HFF-Myc (cell line): ENCODE measurements around the gene FAM181A.

ENCODE experiments used
- DNase-seq: peaks from one replicate; pipeline ENCODE4 v3.0.0-alpha.2; 2011; ENCODE audit warnings: low read depth; ENCODE audit errors: extremely low read depth
- H3K4me3 ChIP-seq: replicated peaks from 2 replicates; pipeline ENCODE4 v1.5.1; 2011; ENCODE audit warnings: low read depth, mild to moderate bottlenecking, control low read depth, low read length
- CTCF ChIP-seq: IDR thresholded peaks from 2 replicates; pipeline ENCODE4 v1.5.1; 2012; ENCODE audit warnings: mild to moderate bottlenecking, low read depth, low read length, control low read depth; ENCODE audit errors: missing control alignments

FAM181A gene

GRCh38 chr14:93914278-93914677, 12.9 kb upstream of the FAM181A start:
- H3K4me3 ChIP-seq: no peak overlapping the region

GRCh38 chr14:93915070-93915705, 12.0 kb upstream of the FAM181A start:
- H3K4me3 ChIP-seq: no peak overlapping the region
- no peak for TF ChIP-seq CTCF
- no peak for DNase-seq

More at GRCh38 chr14:93914278-93914677, 12.9 kb upstream of the FAM181A start:
- TF ChIP-seq CTCF: no peak
- no peak for DNase-seq

- no peak overlapping the region for H3K4me3 ChIP-seq
- no peak for DNase-seq
- TF ChIP-seq CTCF: no peak
These were observed 11.3 kb upstream of the FAM181A start for GRCh38 chr14:93915800-93916199.

- DNase-seq: no peak
- no peak for TF ChIP-seq CTCF
- H3K4me3 ChIP-seq: no peak overlapping the region
These were observed 10.6 kb upstream of the FAM181A start for GRCh38 chr14:93916498-93916897.

GRCh38 chr14:93917141-93917540, 10.0 kb upstream of the FAM181A start:
- no peak for TF ChIP-seq CTCF
- no peak overlapping the region for H3K4me3 ChIP-seq
- DNase-seq: no peak

- no peak for DNase-seq
- H3K4me3 ChIP-seq: no peak overlapping the region
- no peak for TF ChIP-seq CTCF
These were observed 5.9 kb upstream of the FAM181A start for GRCh38 chr14:93921001-93921806.
